ENCODE results near the gene NATD1.

- no peak for TF ChIP-seq NR1H2 (CRISPR knock-in tag; IDR thresholded peaks at IDR 0.05)
- TF ChIP-seq HLTF (IDR thresholded peaks at IDR 0.05) = no peak
- TF ChIP-seq NFYB (IDR thresholded peaks at IDR 0.05; ENCODE audit: extremely low read depth, insufficient read length) = no peak
- TF ChIP-seq BCOR (IDR thresholded peaks at IDR 0.05) = peak; percentile 35; the same call in 1 of the 2 replicates
- TF ChIP-seq ZFX (CRISPR knock-in tag; IDR thresholded peaks at IDR 0.05) = no peak
- no peak for TF ChIP-seq CTCF (IDR thresholded peaks at IDR 0.05 in 2 of 3, conservative IDR thresholded peaks at IDR 0.05 in 1 of 3; ENCODE audit: insufficient read depth in 2 of 3, low read depth in 1 of 3, low read length in 3 of 3)
- no peak for TF ChIP-seq TEAD2 (tag; IDR thresholded peaks at IDR 0.05)
- no peak for TF ChIP-seq BRD4 (IDR thresholded peaks at IDR 0.05)
- no peak for TF ChIP-seq PREB (CRISPR knock-in tag; IDR thresholded peaks at IDR 0.05)
- no peak for TF ChIP-seq EP300 (IDR thresholded peaks at IDR 0.05; ENCODE audit: low read length)
- no peak for TF ChIP-seq ZNF592 (IDR thresholded peaks at IDR 0.05)
These were observed 4.0 kb downstream of the NATD1 start for GRCh38 chr17:21249086-21249795.

Data from K562 (cell line).